GM18519 (cell line): ENCODE data around the gene LDB2.

Experiments
- ATAC-seq: cut with Tn5 transposase; IDR thresholded peaks from one replicate; pipeline ENCODE4 v1.9.1; 2021; ENCODE audit warnings: mild to moderate bottlenecking, moderate library complexity; ENCODE audit not compliant: unreplicated experiment, low FRiP score

The LDB2 gene

DNA sequence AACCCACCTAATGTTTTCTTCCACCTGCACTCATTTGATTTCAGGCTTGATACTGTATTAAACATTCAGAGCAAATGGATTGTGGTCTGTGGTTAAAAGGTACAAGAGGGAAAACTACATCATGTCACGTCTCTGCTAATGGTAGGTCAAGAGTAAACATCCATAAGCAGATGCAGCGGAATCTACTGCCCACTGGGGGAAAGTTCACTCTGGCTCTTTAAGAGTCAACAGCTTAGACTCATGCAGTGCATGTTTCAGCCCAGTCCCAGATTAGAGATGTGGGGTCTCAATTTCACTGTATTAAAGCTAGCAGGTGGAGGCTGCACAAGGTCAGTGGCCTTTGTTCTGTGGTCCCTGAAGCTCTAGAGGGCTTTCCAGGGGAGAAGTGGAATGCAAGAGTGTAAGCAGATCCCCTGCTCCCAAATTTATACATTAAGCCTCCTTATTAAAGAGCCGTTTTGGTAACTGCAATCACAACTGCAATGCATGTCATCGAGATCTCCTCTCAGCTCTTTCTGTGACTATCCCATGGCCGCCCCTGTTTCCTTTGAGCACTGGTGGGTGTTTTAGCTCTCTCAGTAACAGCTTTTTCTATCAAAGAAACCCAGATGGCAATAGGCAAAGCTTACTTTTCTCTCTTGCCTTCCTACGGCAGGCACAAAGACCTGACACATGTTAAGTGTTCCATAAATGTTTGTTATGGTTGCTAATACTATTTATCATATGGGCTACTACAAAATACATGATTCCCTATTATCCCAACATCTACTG lies 53.4 kb downstream of the LDB2 start:
- no peak for ATAC-seq

DNA sequence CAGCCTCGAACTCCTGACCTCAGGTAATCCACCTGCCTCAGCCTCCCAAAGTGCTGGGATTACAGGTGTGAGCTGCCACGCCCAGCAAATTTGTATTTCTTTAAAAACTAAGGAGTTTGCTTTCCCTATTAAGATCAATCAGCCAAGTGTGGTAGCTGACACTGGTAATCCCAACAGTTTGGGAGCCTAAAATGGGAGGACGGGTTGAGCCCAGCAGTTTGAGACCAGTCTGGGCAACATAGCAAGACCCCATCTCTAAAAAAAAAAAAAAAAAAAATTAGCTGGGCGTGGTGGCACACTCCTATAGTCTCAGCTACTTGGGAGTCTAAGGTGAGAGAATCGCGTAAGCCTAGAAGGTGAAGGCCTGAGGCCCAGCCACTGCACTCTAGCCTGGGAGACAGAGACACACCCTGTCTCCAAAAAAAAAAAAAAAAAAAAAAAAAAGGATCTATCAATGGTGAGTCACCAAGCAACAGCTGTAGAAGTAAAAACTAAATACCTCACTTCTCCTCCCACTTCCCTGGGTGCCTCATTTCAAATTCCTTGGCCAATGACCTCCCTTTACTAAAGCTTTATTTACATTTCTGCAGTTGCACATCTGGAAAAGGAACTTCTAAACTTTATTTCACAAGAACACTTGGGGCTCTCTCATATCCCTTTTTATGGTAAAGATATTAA lies 54.5 kb downstream of the LDB2 start:
- ATAC-seq: no peak

DNA sequence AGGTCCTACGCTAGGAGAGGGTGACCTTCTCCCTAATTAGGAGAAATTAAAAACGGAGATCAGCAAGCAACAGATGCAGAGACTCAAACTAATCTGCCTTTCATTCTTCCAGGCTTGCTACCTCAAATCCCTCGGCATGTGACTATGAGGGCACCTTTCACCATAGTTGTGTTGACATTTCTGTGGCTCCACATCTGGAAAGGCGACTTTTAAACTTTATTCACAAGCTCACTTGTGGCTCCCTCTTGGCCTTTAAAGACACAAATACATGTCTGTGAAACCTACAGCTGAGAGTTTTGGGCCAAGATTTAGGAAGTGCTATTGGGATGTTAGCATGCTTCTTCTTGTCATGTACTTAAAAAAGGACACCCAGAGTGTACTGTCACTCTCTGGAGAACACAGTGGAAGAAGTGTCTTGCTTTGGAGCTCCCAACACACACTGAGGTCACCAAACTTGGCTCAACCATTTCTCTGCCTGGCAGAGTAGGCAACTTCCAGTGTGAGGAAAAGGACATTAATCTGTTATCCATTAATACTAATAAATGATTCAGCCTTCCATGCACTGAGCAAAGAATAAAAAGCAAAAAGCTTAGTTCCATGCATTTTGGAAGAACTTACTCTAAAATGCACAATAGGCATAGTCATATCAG lies 60.1 kb downstream of the LDB2 start:
- ATAC-seq: no peak

DNA sequence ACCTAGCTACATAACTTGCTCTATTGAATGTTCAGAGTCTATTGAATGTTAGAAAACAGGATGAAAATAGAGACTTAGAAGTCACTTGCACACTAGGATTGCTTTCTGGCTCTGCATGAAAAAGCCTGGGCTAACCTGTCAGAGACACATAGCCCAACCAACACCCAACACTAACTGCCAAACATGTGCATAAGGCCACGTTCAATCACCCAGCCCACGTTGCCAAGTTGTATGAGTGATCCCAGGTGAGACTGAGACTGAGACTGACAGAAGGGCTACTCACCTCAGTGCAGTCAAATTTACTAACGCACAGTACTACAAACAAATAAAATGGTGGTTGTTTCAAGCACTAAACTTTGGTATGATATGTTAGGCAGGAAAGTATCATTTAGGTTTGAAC lies 61.0 kb downstream of the LDB2 start:
- no peak for ATAC-seq

DNA sequence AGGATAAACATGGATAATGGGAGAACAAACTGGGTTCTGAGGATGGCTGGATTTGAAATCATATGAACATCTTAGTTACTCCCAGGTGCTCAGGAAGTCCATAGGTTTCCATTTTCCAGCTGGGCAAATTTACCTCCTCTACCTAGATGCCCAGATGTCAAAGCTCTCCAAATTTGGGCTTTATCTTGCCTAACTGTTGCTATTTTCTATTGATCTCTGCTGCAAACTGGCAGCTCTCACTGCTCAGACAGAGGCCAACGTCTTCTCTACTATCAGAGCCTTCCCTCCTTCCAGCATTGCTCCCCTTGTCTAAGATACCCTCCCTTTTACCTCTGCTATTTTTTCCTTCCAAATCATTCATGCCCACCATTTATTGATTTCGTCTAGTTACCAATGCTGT lies 62.1 kb downstream of the LDB2 start:
- no peak for ATAC-seq

DNA sequence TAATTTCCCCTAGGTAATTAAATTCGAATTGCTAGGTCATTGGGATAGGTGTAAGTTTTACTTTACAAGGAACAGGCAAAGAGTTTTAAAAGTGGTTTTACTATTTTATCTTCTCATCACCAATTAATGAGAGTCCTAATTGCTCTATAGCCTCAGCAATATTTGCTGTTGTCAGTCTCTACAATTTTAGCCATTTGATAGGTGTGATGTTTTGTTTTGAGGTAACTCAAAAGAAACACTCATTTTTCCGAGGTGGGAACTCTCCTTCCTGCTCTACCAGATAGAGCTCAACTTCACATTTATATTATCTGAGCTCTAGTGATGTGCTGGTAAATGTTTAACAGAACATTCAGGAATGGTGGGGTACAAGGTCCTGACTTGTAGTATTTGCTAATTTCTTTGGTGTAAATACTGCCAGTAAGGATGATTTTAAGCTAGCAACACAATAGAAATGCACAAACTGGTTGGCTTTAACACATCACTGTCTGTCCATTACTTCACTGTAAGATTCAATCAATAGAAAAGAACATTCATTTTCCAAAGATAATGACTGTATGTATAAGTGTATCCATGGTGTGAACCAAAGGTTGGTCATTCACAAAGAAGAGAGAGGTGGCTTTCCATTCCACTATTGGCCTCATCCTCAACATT lies 62.7 kb downstream of the LDB2 start:
- no peak for ATAC-seq

DNA sequence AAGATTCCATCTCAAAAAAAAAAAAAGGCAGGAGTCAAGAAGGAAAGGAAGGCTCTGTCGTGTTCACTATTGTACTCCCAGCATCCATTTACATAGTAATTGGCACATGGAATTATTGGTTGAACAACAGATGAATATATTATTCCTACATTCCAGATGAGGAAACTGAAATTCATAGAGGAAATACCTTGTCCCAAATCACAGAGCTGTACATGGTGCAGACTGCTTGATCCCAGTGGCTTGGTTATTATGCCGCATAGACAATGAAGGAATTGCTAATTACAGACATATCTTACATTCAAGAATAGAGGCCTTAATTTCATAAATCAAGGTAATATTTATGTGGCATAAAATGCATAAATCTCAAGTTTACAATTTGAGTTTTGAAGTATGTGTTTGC lies 63.6 kb downstream of the LDB2 start:
- ATAC-seq: no peak

DNA sequence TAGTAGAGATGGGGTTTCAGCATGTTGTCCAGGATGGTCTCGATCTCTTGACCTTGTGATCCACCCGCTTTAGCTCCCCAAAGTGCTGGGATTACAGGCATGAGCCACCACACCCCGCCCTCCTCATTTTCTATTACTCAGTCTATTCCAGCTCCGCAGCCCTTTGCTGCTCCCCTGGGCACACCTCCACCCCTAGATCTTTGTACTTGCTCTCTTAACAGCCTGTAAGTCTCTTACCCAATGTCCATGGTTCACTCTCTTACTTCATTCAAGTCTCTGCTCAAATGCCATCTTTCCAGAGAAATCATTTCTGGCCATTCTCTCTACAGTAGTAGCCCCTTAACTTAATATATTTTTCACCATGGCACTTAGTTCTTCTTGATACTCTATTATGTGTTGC lies 64.7 kb downstream of the LDB2 start:
- ATAC-seq: no peak

DNA sequence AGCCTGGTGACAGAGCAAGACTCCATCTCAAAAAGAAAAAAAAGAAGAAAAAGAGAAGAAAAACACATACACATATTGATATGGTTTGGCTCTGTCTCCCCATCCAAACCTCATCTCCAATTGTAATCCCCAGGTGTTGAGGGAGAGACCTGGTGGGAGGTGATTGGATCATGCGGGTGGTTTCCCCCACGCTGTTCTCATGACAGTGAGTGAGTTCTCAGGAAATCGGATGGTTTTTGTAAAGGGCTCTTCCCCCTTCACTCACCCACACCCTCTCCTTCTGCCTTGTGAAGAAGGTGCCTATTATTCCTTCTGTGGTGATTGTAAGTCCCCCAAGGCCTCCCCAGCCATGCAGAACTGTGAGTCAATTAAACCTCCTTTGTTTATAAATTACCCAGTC lies 68.4 kb downstream of the LDB2 start:
- ATAC-seq: no peak

DNA sequence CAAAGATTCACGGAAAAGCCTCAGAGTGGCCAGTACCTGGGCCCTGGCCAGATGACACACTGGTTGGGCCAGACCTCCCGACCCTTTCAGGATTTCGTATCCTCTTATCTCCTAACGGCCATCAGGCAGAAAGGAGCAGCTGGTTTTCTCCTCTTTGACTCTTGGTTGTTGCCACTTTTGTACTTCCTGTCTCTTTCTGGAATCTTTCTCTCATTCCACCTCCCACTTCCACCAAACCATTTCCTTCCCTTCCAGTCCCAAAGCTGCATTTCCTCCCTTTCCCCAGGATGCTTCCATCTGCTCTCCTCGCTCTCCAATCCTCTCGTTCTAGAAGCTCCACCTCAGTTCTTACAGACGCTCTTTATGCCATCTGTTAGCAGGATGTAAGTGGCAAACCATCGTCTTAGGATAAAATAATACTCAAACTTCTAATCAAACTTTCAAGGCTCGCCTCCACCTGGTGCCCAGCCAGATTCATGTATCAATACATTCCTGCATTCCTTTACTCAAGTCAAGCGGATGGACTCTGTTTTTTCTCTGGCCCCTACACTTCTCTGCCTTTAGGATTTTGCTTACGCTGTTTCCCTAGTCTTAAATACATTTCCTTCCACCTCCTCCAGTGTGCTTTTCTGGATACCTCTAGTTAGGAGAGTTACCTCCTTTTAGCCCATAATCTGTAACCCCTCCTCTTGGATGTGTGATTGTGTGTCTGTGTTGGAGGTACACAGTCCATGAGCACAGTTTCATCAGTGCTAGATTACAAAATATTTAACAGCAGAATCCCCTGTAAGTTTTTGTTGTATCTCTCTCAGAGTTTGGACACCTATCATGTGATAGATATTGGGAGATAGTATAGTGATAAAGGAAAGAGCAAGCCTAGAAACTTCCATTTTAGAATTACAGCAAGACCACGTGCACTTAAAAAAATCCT lies 70.4 kb downstream of the LDB2 start:
- ATAC-seq: no peak

DNA sequence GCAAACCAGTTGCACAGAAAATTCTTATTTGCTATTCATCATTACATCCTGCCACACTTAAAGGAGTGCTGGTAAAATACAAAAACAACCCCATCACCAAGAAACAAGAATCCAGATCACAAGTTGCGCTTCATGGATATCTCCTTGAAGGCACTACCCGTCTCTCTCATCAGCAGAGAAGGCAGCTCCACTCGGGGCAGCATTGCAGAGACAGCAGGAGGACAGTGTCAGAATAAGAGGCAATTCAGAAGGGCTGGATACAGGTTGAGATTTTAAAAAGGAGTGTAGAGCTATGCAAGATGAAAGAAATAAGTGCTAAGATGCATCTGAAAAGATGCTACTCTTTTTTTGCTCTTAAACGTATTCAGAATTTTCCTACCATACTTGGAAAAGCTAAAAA lies 71.4 kb downstream of the LDB2 start:
- ATAC-seq: no peak

DNA sequence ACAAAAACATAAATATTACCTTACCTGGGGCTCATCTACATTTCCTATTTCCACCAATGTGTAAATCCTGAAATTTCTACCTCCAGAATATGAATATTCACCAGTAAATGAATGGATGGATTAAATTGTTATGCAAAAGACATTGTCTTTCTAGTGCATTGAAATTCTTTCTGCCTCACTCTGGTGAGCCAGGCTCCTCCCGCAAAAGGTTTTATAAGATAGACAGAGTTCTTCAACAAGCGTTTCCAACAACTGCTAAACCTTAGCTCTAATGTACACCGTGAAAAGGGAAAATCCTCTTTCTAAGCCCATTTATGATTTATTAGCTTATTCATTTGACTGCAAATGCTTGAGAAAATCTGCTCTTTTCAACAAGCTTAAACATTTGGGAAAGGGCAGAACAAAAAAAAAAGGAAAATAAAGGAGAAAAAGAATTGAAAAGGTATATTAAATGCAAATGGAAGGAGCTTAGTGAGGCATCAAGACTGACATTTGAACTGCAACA lies 72.0 kb downstream of the LDB2 start:
- no peak for ATAC-seq

DNA sequence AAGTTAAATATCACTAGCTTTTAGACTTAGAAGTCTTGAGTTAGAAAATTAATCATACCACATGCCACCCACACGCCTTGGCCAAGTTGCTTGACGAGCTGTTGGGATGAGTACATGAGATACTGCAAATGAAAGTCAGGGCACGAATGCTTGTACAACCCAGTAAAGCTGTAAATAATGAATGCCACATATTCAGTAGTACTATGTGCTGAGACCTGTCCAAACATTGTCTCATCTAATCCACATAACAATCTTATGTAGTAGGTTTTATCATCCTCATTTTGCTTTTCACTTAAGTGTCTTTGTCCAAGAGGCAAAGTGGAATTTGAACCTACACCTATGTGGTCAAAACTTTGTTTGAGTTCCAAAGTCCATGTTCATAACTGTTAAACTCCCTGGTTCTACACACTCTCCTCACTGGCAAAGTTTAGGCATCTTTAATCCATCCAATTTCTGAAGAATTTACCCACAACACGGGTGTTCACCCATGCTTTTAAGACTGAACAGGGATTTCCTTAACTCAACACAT lies 74.1 kb downstream of the LDB2 start:
- ATAC-seq: no peak

DNA sequence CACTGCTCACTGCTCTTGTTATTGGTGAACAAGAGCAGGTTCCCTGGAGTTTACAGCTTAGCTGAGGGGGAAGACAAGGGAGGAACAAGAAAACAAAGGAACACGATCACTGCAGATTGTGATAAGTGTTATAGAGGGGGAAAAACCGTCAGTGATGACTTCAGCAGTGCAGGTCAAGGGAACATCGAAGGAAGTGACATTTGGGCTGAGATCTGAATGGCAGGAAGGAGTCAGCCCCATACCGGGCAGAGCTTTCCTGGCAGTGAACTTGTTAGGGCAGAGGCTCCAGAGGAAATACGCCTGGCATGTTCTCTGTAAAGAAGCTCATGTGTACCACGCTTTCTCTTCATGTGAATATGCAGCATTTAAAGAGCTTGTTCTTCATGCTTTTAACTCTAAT lies 78.1 kb downstream of the LDB2 start:
- ATAC-seq: no peak

DNA sequence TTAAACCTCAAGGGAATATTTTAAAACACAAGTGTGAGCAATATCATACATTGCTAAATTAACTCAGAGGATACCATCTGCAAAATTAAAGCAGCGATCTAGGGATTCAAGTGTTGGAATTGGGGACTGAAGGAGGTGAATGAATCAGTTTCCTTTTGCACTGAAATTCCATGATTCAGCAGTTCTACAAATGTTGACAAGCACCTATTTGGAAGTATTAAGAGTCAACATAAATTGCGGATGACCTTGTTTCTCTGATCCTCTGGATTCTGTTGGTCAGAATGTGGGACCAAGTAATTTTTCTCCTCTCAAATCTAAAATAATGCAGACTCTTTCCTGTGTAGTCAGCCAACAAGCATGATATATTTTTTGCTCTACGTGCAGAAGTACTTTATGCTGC lies 78.8 kb downstream of the LDB2 start:
- no peak for ATAC-seq

DNA sequence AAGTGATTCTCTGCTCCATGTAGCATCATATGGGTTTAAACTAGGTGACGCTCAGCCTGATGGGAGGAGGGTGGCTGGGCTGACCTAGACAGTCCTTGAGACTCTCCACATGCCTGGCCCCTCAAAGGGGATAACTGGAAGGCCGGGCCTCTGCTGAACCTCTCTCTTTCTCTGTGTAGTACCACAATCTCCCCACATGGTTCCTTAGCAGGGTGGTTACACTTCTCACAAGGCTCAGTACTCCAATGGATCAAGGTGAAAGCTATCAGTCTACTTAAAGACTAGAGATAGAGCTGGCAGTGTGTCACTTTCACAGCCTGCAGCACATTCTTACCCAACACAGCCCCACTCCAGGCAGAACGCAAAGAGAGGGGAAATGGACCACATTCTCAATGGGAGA lies 80.4 kb downstream of the LDB2 start:
- ATAC-seq: no peak

DNA sequence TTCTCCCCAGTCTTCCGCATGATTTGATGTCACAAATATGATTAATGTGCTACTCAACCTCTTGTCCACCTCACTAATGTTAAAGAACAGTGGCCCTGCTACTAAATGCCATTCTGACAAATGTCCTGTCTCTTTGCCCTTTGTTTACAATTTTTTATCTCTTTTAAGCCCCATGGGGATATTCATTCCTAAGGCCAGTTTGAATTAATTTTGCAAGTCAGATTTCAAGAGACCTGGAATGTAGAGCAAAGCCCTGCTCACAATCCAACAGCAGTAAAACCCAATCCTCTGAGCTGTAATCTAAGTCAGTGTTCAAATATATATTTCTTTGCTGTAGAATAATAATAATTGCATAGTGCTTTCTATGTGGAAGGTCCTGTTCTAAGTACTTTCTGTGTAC lies 81.2 kb downstream of the LDB2 start:
- no peak for ATAC-seq

DNA sequence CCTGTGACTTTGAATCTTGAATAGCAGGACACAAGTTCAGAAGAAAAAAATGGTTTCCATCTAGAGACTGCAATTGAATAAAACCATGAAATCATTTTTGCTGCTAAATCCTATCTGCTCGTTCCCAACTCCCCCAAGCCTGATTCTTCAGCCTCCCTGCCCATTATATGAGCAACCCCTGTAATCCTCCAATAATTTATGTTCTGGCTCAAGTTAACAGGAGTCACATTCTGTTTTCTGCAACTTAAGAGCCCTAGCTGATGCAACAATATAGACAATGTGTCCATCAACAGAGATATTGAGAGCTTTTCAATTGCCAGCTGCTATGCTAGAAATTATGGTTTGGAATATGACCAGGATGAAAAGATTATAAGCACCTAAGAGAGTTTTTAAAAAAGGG lies 84.1 kb downstream of the LDB2 start:
- ATAC-seq: no peak

DNA sequence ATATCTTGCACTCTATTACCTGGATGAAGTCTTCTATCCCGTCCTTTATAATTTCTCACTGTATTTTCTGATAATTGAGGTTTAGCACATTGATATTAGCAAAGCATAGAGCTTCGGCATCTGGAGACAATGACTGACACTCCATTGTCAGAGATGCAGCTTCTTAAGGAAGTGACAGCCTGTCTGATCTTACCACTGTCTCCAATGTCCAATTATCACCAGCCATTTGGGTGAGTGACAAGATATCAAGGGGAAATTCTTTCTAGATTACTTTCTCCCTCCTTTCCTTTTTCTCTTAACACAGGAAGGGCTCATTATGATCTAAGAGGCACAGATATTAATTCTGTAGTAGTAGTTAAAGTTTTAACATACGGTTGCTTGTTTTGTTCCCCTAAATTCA lies 86.4 kb downstream of the LDB2 start:
- ATAC-seq: no peak

DNA sequence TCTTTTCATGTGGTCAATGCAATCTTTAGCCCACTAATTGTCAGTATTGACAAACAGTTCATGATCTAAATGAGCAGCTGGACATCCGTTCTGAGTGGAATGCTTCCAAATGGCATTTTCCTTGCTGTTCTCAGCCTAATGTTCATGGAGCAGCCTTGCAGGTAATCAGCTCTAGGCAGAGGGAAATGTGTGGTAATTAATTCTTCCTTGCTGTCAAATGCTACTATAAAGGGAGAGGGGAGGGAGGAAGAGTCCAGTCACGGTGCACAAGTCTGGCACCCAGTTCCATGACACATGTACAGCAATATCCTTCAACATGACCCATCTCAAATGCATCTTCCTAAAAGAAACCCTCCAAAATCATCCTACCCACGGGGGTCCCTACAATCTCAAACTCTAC lies 88.5 kb downstream of the LDB2 start:
- no peak for ATAC-seq
